Neural crest cell (in vitro differentiated cells): Measurements from ENCODE around the gene HLA-A. TPM values are rescaled to one million over a fixed set of nuclear protein-coding genes. Genes with fewer than 3 reads are reported as not detected.

Source experiments
- DNase-seq: peaks from one replicate; pipeline ENCODE4 v3.0.0; 2021; ENCODE audit warnings: low read depth, mixed read lengths, low spot score
- H3K27ac Mint-ChIP-seq: one replicate; pipeline ENCODE4 v1.8.0; 2021; ENCODE audit warnings: mild to moderate bottlenecking, mixed read lengths; ENCODE audit not compliant: unreplicated experiment
- H3K27me3 Mint-ChIP-seq: 2 replicates; pipeline ENCODE4 v1.8.0; 2021; ENCODE audit warnings: low read depth, mild to moderate bottlenecking, mixed read lengths
- H3K36me3 Mint-ChIP-seq: 2 replicates; pipeline ENCODE4 v1.8.0; 2021; ENCODE audit warnings: low read depth, mild to moderate bottlenecking, mixed read lengths
- H3K4me1 Mint-ChIP-seq: 2 replicates; pipeline ENCODE4 v1.8.0; 2021; ENCODE audit warnings: mixed read lengths
- H3K4me3 Mint-ChIP-seq: one replicate; pipeline ENCODE4 v1.8.0; 2021; ENCODE audit warnings: mild to moderate bottlenecking, mixed read lengths
- H3K9me3 Mint-ChIP-seq: 2 replicates; pipeline ENCODE4 v1.8.0; 2021; ENCODE audit warnings: mixed read lengths
- total RNA-seq: library from RNA; stranded (reverse); gene quantifications from 2 replicates; pipeline ENCODE4 v1.2.1, GENCODE V29; 2021
- TF ChIP-seq, protein P1 (sequence below): fragments of 200-600 bp; sonication (generic); conservative IDR thresholded peaks from 2 replicates; pipeline ENCODE4 v1.5.0; 2021; ENCODE audit warnings: antibody characterized with exemption, mild to moderate bottlenecking

Gene HLA-A
- total RNA-seq, 1 donor from 2014 or later, result 131 TPM

DNA sequence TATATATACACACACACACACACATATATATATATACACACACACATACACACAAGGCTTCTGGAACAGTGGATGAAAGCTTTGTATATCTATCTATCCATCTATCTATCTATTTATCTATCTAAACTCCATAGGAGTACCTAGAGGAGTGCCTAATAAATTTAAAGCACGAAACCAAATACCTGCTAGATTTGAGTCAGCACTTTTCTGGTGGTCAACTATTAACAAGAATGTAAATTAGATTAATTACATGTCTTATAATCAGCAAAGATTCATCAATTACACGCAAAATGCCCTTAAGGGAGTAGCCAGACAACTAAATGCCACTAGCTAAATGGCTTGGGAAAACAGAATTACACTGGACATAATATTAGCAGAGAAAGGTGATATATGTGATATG is 26.6 kb downstream of the HLA-A start:
- H3K27me3 Mint-ChIP-seq, result peaks cover 23% of the 10 kb centered on the region
- H3K36me3 Mint-ChIP-seq, result no peaks in the 10 kb centered on the region
- no peak for DNase-seq
- H3K27ac Mint-ChIP-seq, result no peak overlapping the region
- peaks cover 36% of the 10 kb centered on the region for H3K4me1 Mint-ChIP-seq
- H3K4me3 Mint-ChIP-seq, result no peak overlapping the region
- no peaks in the 10 kb centered on the region for H3K9me3 Mint-ChIP-seq
- TF ChIP-seq, protein P1, sequence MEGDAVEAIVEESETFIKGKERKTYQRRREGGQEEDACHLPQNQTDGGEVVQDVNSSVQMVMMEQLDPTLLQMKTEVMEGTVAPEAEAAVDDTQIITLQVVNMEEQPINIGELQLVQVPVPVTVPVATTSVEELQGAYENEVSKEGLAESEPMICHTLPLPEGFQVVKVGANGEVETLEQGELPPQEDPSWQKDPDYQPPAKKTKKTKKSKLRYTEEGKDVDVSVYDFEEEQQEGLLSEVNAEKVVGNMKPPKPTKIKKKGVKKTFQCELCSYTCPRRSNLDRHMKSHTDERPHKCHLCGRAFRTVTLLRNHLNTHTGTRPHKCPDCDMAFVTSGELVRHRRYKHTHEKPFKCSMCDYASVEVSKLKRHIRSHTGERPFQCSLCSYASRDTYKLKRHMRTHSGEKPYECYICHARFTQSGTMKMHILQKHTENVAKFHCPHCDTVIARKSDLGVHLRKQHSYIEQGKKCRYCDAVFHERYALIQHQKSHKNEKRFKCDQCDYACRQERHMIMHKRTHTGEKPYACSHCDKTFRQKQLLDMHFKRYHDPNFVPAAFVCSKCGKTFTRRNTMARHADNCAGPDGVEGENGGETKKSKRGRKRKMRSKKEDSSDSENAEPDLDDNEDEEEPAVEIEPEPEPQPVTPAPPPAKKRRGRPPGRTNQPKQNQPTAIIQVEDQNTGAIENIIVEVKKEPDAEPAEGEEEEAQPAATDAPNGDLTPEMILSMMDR, result no peak

DNA sequence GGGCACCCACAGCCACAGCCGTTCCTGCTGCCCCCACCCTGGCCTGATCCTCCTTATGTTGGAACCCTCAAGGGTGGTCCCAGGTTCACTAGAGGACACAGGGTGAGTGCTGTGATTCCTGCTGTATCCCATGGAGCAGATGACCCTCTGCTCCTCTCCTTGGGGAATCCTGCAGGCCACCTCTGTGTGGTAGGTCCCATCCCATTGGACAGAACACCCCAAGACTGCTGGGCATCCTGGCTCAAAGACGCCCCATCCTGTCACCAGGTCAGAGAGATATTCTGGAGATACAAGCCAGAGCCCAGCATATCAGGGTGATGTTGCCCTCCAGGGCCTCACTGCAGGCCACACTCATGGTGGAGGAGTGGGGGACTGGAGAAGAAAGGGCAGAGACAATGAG is 28.4 kb downstream of the HLA-A start:
- Mint-ChIP-seq H3K36me3 (no peaks in the 10 kb centered on the region), H3K27me3 (peaks cover 41% of the 10 kb centered on the region), H3K4me1 (peaks cover 29% of the 10 kb centered on the region), H3K4me3 (no peak overlapping the region), H3K9me3 (no peaks in the 10 kb centered on the region), H3K27ac (no peak overlapping the region)
- DNase-seq, result no peak
- TF ChIP-seq, protein P1, result no peak

DNA sequence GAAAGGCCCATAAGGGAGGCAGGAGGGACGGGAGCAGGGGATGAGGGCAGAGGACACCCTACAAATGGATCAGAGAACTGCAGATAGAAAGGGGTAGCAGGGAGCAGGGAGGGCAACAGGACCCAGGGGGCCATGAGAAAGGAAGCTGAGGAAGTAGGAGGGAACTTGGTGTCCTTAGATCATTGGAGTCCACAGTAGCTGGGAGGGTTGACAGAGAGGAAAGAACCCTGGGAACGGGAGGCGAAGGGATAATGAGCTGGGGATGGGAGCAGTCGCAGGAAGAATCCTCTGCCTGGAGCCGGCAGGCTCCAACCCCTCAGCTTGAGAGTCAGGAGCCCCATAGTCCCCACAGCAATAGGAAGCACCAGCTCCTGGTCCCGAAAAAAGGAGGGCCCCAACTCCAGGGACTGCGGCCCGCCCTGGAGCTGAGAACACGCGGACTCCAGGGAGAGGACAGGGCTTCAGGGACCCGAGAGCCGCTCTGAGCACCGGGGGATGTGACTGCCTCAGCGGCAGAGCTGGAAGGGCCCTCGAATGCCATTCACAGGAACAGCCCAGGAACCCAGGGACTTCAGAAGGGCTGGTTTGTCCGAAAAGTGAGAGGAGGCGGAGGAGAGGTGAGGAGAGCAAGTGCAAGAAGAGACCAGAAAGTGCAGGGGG is 32.7 kb downstream of the HLA-A start:
- TF ChIP-seq, protein P1, result no peak
- H3K27me3 Mint-ChIP-seq, result peaks cover 69% of the 10 kb centered on the region
- peak overlapping the region; percentile 64 for H3K4me3 Mint-ChIP-seq
- no peak for DNase-seq
- H3K36me3 Mint-ChIP-seq, result no peaks in the 10 kb centered on the region
- H3K4me1 Mint-ChIP-seq, result peaks cover 25% of the 10 kb centered on the region
- no peak overlapping the region for H3K27ac Mint-ChIP-seq
- no peaks in the 10 kb centered on the region for H3K9me3 Mint-ChIP-seq

DNA sequence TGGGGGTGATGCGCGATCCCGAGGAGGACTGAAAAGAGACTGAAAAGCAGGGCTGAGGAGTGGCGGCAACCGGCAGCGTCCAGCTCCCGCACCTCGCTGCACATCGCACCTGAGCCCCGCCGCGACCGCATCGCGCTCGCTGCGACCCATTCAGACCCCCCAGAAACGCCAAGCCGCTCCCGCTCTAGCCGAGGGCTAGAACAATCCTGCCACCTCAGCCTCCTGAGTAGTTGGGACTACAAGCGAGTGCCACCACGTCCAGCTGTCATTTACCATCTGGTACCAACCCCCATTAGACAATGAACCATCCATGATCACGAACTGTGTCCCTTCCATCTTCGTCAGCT is 33.2 kb downstream of the HLA-A start:
- Mint-ChIP-seq H3K27me3 (peaks cover 69% of the 10 kb centered on the region), H3K9me3 (no peaks in the 10 kb centered on the region), H3K4me1 (peaks cover 25% of the 10 kb centered on the region), H3K36me3 (no peaks in the 10 kb centered on the region), H3K4me3 (peak overlapping the region; percentile 91), H3K27ac (no peak overlapping the region)
- TF ChIP-seq, protein P1, result no peak
- no peak for DNase-seq

DNA sequence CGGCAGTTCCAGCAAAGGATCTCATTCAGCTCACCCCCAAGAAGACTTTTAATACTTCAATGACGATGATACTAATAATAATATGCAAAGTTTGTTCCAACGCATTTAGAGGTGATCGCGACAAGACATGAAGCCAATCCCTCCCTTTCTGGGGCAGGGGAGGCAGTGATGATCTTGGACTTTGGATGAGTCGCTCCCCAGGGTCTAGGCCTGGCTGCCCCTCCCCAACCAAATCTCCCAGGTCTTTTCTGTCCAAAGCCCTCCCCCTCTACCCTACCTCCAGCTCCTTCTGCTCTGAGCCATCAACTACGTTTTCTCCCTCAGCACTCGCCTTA is 33.9 kb downstream of the HLA-A start:
- Mint-ChIP-seq H3K27me3 (peaks cover 72% of the 10 kb centered on the region), H3K4me1 (peaks cover 25% of the 10 kb centered on the region), H3K36me3 (no peaks in the 10 kb centered on the region), H3K9me3 (no peaks in the 10 kb centered on the region), H3K27ac (no peak overlapping the region), H3K4me3 (peak overlapping the region; percentile 91)
- DNase-seq, result no peak
- TF ChIP-seq, protein P1, result no peak
